GM12892 (cell line): ENCODE data around the gene LPIN1.

Experiments used
- DNase-seq: peaks from one replicate; pipeline ENCODE4 v3.0.0; 2011; ENCODE audit not compliant: insufficient read length
- FAIRE-seq: peaks from 2 replicates; lab custom pipeline; 2011; peaks lifted over from hg19 to GRCh38; lab: Jason Lieb, UNC
- POLR2A ChIP-seq: IDR thresholded peaks from 2 replicates; pipeline ENCODE4 v1.6.1; 2011; ENCODE audit warnings: low read depth, low read length, control low read depth
- POLR2AphosphoS5 ChIP-seq: IDR thresholded peaks from 2 replicates; pipeline ENCODE4 v1.6.1; 2011; ENCODE audit warnings: low read depth, low read length, control low read depth
- TAF1 ChIP-seq: IDR thresholded peaks from 2 replicates; pipeline ENCODE4 v1.6.1; 2011; ENCODE audit warnings: low read depth, mild to moderate bottlenecking, control low read depth, low read length, borderline replicate concordance

LPIN1 gene

DNA sequence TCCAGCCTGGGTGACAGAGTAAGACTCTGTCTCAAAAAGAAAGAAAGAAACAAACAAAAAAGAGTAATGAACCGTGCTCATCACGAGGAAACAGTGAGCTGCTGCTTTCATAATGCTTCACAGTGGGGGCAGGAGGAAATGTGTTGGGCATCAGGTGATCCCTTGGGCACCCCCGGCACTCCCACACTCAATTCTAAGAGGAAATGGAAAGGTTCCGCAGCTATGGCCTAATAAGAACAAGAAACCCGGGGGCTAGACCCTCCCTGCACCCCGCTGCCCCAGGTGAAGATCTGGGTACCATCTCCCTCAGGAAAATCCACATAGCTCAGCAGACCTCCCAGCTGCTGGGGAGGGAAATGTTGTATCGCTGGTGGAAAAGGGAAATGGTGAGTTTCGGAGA, 118.9 kb downstream of the LPIN1 start:
- TF ChIP-seq TAF1 (no peak), POLR2A (no peak), POLR2AphosphoS5 (no peak)
- no peak for FAIRE-seq
- no peak for DNase-seq

DNA sequence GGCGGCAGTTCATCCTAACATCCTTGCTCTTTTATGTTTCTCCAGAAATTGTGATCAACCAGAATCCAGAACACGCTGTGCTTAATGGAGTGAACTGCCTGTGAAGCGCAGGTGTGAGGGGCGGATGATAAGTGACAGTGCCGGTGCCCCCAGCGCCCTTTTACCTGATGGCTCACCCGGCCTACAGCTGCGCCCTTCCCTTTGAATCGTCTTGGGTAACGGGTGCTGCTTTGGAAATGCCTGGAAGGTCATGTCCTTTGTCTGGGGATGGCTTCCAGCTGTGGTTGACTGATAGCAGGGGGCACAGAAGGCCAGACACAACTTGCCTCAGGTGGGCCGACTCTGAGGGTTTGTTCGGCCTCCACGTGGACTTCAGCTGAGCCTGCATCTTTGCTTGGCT, 119.4 kb downstream of the LPIN1 start:
- FAIRE-seq (no peak), DNase-seq (no peak)
- no peak for TF ChIP-seq POLR2AphosphoS5
- TF ChIP-seq POLR2A: no peak
- no peak for TF ChIP-seq TAF1

DNA sequence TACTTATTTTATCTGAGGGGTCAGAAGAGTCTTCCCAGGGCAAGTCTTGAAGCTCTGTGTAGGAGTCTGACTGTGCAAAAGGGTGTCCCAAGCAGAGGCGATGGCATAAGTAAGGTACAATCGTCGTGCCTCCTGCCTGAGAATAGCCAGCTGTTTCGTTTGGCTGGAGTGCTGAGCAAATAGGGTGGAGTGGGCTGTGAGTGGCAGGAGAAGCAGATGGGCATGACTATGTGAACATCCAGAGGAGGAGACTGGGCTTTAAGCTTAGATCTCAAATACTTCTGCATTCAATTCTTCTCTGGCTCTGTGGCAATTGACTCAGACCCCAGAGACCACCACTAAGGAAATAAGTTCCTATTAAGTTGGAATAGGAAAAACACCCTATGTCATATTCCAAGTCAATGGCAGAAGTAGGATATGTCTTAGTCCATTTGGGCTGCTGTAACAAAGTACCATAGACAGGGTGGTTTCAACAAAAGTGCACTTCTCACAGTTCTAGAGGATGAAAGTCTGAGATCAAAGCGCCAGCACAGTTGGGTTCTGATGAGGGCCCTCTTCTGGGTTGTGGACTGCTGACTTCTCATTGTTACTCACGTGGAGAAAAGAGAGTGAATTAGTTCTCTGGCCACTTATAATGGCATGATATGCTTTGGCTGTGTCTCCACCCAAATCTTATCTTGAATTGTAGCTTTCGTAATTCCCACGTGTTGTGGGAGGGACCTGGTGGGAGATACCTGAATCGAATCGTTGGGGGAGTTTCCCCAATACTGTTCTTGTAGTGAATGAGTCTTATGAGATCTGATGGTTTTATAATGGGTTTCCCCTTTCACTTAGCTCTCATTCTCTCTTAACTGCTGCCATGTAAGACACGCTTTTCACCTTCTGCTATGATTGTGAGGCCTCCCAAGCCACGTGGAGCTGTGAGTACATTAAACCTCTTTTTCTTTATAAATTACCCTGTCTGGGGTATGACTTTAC, 120.2 kb downstream of the LPIN1 start:
- no peak for FAIRE-seq
- no peak for DNase-seq

DNA sequence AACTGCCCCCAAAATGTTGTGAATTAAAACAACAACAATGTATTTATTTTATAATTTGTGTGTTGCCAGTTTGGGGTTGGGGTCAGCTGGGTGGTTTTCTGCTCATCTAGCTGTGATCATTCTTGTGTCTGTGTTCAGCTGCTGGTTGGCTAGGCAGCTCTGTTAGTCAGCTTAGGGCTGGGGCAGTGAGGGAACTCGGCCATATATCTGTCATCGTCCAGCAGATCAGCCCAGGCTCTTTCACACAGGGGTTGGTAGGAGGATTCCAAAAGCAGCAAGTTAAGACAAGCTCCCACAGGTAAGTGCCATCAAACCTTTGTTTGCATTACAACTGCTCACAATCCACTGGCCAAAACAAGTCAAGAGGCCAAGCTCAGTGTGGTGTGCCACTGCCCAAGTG, 121.5 kb downstream of the LPIN1 start:
- TF ChIP-seq TAF1: no peak
- no peak for TF ChIP-seq POLR2A
- DNase-seq: no peak
- no peak for FAIRE-seq

More for the DNA sequence above, 120.2 kb downstream of the LPIN1 start:
- 0 out of 2 replicates have a peak, but pooled peaks have one; percentile 18 for TF ChIP-seq TAF1
- TF ChIP-seq POLR2A: no peak
- no peak for TF ChIP-seq POLR2AphosphoS5

DNA sequence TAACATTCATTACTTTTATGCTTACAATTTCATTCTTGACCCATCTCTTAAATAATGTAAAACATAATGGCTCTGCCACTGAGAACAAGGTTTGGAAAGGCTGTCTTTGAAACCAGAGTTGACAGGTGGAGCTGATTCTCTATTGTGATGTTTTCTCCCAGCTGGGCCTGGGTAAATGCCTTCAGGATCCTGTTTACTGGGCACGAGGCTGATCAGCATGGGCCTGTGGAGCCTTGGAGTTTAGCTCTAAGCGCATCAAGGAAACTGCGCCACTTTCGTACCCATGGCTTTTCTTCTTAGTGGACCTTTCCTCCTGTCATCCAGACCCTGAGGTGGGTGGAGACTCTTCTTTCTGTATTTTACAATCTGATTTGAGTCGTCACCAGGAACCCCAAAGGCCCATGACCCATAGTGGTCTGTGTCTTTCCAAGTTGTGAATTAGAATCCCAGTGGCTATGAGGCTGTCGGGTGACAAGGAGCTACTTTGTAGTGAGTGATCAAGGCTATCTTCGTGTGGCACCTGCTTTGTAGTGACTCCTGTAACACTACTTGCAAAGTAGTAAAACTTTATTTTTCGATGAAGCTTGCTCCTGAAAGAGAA, 123.1 kb downstream of the LPIN1 start:
- DNase-seq (no peak), FAIRE-seq (no peak)
- TF ChIP-seq TAF1 (no peak), POLR2AphosphoS5 (no peak), POLR2A (no peak)

DNA sequence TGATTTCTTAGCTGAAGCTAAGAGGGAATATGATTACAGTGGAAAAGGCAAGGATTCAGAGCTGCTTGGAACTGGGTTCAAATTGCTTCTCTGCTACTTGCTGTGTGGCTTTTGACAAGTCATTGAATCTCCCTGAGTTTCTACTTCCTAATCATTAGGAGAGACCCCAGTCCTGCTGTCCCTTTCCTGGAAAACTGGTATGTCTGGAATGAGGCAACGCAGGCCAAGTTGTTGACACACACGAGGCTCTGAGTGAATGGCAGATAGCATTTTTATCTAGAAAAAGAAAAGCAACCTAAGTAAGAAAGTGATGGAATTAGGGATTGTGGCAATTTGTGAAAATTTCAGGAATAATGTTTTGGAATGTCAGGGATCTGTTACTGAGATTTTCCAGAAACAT, 123.6 kb downstream of the LPIN1 start:
- TF ChIP-seq POLR2A (no peak), POLR2AphosphoS5 (no peak), TAF1 (no peak)
- FAIRE-seq: no peak
- DNase-seq: no peak

DNA sequence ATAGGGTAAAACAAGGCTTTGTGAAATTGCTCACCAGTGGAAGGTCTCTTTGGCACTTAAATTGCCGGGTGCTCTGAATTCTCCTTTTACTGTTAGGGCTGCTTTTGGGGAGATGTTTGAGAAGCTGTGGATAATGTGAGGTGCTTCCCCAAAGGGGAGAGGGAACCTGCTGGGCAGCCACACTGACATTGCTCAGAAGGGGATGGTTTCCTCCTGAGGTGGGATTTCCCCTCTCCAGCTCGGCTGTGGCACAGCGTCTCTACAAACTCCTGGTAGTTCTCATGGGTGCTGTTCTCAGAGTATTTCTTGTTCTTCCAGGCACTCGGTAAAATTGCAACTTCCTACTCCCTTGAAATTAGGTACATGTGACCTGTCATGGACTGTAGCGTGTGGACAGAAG, 124.2 kb downstream of the LPIN1 start:
- DNase-seq (no peak), FAIRE-seq (peak; percentile 65)
- TF ChIP-seq POLR2AphosphoS5: no peak
- no peak for TF ChIP-seq POLR2A
- no peak for TF ChIP-seq TAF1

DNA sequence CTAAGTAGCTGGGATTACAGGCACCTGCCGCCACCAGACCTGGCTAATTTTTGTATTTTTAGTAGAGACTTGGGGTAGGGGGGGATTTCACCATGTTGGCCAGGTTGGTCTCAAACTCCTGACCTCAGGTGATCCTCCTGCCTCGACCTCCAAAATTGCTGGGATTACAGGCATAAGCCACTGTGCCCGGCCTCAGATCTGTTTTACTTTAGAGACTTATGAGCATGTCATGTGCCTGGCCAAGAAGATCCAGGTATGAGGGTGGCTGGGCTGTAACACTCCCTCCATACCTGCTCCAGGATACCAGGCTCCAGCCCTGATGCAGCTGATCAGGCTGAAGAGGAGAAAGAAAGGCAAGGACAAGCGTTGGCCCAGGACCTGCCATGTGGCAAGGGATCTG, 125.0 kb downstream of the LPIN1 start:
- DNase-seq (no peak), FAIRE-seq (no peak)
- TF ChIP-seq TAF1 (no peak), POLR2A (no peak), POLR2AphosphoS5 (no peak)

DNA sequence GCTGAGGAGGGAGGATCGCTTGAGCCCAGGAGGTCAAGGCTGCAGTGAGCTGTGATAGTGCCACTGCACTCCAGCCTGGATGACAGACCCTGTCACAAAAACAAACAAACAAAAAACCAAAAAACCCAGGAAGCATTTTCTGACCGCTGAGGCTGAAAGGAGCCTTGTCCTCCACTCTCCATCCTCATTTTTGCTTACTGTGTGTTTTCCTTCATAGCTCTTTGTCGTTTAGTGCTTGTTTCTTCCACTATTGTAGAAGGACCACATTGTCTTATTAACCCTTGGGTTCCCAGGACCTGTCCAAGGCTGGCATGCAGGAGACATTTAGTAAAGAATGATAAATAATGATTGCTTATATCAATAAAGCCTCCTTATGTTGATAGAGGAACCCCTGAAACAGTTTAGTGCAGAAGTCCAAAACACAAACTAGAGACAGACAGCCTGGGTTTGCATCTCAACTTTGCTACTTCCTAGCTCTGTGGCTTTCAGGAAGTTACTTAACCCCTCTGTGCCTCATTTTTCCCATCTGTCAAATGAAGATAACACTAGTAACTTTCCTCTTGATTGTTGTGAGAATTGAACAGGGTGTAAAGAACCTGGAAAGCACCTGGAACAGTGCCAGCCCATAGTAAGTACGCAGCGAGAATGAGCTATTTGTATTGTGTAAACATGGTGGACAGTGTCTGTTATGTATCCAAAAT, 126.0 kb downstream of the LPIN1 start:
- DNase-seq: no peak
- TF ChIP-seq TAF1 (no peak), POLR2AphosphoS5 (no peak), POLR2A (no peak)
- no peak for FAIRE-seq

DNA sequence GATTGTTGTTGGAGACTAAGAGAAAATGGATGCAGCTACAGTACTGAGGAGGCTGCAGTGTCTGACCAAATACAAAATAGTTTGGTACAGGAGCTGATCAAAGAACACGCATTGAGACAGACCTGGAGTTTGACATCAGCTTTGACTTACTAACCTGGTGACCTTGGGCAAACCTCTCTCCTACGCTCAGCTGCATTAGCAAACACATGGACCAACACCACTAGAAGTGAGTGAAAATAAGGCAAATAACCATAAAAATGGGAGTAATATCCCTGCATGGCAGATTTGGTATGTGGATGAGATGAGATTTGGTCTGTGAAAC, 126.5 kb downstream of the LPIN1 start:
- FAIRE-seq: no peak
- DNase-seq: no peak
- TF ChIP-seq TAF1: no peak
- TF ChIP-seq POLR2AphosphoS5: no peak
- no peak for TF ChIP-seq POLR2A

DNA sequence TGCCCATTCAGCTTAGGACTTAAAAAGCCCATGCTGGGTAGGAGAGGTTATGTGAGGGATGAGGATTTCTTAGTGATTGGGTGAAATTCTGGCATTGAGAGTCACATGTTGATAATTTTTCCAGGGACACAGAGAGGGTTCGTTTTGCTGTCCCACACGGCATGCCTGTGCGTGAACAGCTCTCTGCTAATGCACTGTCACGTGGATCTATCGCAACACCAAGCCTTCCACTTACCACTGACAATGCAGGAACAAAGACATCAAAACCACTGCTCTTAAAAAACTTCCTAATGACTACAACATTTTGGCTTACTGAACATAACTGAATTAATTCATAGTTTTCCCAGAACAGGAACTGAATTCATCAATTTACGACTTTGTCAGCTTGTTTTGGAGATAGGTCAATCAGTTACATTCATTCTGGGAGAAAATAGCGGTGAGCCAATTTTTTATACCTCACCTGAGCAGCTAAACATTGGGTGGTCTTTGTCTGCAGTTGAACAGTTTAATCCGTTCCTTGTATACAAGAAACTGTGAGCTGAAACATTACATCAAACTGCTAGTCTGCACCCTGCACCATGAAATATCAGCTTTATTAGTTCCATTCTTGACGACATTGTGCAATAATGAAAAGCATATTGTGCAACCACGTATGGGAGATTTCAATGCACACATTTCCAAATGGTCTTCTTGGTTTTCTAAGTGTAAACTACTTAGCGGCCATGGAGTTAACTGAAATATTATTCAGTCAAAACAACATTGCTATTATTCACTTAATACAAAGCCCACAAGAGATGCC, 127.1 kb downstream of the LPIN1 start:
- FAIRE-seq: no peak
- no peak for DNase-seq

More for the DNA sequence above, 127.1 kb downstream of the LPIN1 start:
- TF ChIP-seq POLR2AphosphoS5 (no peak), TAF1 (no peak), POLR2A (no peak)
